ENCODE measurements around the gene ALDH7A1.
A peak's percentile ranks its signal among the peaks of the same experiment; 100 is the strongest.

ALDH7A1 gene

DNA sequence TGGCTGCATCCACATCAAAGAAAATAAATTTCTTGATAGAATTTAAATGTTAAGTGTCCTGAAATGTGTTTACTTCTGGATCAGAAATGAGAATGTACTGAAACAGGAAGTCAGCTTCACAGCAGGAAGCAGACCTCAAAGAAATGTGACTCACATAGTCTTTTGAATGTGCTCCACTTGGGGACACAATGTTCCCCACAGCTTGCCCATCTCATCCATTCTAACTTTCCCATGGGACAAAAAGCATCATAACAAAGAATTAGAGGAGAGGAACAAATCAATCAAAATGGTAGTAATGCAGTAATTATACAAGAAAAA, 86.1 kb downstream of the ALDH7A1 start:
- H4K20me1 ChIP-seq (ENCODE audit: insufficient read depth, low read length) = no peaks in the 10 kb centered on the region
- no peak for TF ChIP-seq EZH2phosphoT487 (IDR thresholded peaks at IDR 0.05; ENCODE audit: low read depth)
- TF ChIP-seq, protein P1, sequence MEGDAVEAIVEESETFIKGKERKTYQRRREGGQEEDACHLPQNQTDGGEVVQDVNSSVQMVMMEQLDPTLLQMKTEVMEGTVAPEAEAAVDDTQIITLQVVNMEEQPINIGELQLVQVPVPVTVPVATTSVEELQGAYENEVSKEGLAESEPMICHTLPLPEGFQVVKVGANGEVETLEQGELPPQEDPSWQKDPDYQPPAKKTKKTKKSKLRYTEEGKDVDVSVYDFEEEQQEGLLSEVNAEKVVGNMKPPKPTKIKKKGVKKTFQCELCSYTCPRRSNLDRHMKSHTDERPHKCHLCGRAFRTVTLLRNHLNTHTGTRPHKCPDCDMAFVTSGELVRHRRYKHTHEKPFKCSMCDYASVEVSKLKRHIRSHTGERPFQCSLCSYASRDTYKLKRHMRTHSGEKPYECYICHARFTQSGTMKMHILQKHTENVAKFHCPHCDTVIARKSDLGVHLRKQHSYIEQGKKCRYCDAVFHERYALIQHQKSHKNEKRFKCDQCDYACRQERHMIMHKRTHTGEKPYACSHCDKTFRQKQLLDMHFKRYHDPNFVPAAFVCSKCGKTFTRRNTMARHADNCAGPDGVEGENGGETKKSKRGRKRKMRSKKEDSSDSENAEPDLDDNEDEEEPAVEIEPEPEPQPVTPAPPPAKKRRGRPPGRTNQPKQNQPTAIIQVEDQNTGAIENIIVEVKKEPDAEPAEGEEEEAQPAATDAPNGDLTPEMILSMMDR (IDR thresholded peaks at IDR 0.05; ENCODE audit: low read depth, low read length) = no peak
- no peak overlapping the region for H3K9ac ChIP-seq (ENCODE audit: low read length)
- no peaks in the 10 kb centered on the region for H3K79me2 ChIP-seq (ENCODE audit: low read length)
- H3K9me3 ChIP-seq (ENCODE audit: insufficient read depth, low read length) = no peaks in the 10 kb centered on the region
- H3K27me3 ChIP-seq (ENCODE audit: low read depth, low read length) = no peaks in the 10 kb centered on the region
- no peaks in the 10 kb centered on the region for H3K36me3 ChIP-seq (replicated peaks; ENCODE audit: low read depth, low read length)
- H3K4me3 ChIP-seq (ENCODE audit: low read length) = no peak overlapping the region
- peak overlapping the region; percentile 4; the same call in 1 of the 2 replicates for H2AFZ ChIP-seq (ENCODE audit: low read depth, low read length)
- H3K4me1 ChIP-seq (ENCODE audit: low read length) = peaks cover 8% of the 10 kb centered on the region; the same call in 1 of the 2 replicates
- H3K4me2 ChIP-seq (ENCODE audit: low read length) = peak overlapping the region; percentile 30
- H3K27ac ChIP-seq (ENCODE audit: low read length) = no peak overlapping the region

DNA sequence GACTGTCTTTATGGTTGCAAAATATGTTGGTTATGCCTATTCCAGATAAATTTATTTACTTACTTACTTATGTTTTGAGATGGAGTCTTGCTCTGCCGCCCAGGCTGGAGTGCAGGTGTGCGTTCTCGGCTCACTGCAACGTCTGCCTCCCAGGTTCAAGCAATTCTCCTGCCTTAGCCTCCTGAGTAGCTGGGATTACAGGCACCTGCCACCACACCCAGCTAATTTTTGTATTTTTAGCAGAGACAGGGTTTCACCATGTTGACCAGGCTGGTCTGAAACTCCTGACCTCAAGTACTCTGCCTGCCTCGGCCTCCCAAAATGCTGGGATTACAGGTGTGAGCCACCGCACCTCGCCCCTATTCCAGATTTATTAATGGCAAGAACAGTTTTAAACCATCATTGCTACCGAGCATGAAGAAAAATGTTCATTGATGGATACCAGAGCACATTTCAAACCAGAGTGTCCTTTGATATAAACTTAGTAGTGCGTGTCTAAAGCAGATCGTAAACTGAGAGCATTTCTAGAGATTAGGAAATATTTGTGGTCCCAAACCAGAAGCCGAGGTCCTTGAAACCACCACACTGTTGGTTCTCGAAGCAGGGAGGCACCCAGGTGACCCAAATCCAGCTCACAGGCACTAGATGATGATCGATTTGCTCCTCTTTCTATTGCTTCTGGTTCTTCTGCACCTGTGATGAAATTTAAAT, 86.6 kb downstream of the ALDH7A1 start:
- Histone ChIP-seq H3K4me1 (ENCODE audit: low read length) (peaks cover 8% of the 10 kb centered on the region; the same call in 1 of the 2 replicates), H3K9me3 (ENCODE audit: insufficient read depth, low read length) (no peaks in the 10 kb centered on the region), H2AFZ (ENCODE audit: low read depth, low read length) (peak overlapping the region; percentile 4; the same call in 1 of the 2 replicates), H3K36me3 (replicated peaks; ENCODE audit: low read depth, low read length) (no peaks in the 10 kb centered on the region), H3K4me3 (ENCODE audit: low read length) (no peak overlapping the region), H3K4me2 (ENCODE audit: low read length) (peak overlapping the region; percentile 30), H3K27ac (ENCODE audit: low read length) (no peak overlapping the region), H3K9ac (ENCODE audit: low read length) (no peak overlapping the region), H3K79me2 (ENCODE audit: low read length) (no peaks in the 10 kb centered on the region), H4K20me1 (ENCODE audit: insufficient read depth, low read length) (no peaks in the 10 kb centered on the region), H3K27me3 (ENCODE audit: low read depth, low read length) (no peaks in the 10 kb centered on the region)
- TF ChIP-seq, protein P1 (IDR thresholded peaks at IDR 0.05; ENCODE audit: low read depth, low read length) = no peak
- no peak for TF ChIP-seq EZH2phosphoT487 (IDR thresholded peaks at IDR 0.05; ENCODE audit: low read depth)

DNA sequence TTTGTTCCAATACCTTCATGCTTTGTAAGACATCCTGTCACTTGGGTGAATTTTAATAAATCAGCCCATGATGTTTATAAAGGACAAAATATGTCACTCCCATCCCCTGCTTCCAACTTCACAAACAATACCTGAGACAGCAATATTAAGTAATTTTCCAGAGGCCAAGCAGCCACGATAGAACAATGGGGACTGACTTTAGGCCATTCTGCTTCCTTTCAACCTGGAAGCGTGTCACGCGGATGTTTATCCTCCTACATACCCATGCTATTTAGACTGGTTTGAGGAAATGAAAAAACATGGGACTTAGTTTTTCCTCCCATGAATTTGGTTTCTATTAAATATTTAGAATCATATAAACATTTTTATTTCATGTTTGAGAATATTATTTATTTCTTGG, 88.9 kb downstream of the ALDH7A1 start:
- no peak for TF ChIP-seq EZH2phosphoT487 (IDR thresholded peaks at IDR 0.05; ENCODE audit: low read depth)
- TF ChIP-seq, protein P1 (IDR thresholded peaks at IDR 0.05; ENCODE audit: low read depth, low read length) = no peak
- H3K36me3 ChIP-seq (replicated peaks; ENCODE audit: low read depth, low read length) = no peaks in the 10 kb centered on the region
- no peak overlapping the region for H2AFZ ChIP-seq (ENCODE audit: low read depth, low read length)
- H3K27me3 ChIP-seq (ENCODE audit: low read depth, low read length) = no peaks in the 10 kb centered on the region
- no peaks in the 10 kb centered on the region for H3K79me2 ChIP-seq (ENCODE audit: low read length)
- peaks cover 8% of the 10 kb centered on the region; the same call in 1 of the 2 replicates for H3K4me1 ChIP-seq (ENCODE audit: low read length)
- H3K9me3 ChIP-seq (ENCODE audit: insufficient read depth, low read length) = no peaks in the 10 kb centered on the region
- H4K20me1 ChIP-seq (ENCODE audit: insufficient read depth, low read length) = no peaks in the 10 kb centered on the region
- no peak overlapping the region for H3K27ac ChIP-seq (ENCODE audit: low read length)
- H3K4me3 ChIP-seq (ENCODE audit: low read length) = no peak overlapping the region
- no peak overlapping the region for H3K4me2 ChIP-seq (ENCODE audit: low read length)
- no peak overlapping the region for H3K9ac ChIP-seq (ENCODE audit: low read length)

DNA sequence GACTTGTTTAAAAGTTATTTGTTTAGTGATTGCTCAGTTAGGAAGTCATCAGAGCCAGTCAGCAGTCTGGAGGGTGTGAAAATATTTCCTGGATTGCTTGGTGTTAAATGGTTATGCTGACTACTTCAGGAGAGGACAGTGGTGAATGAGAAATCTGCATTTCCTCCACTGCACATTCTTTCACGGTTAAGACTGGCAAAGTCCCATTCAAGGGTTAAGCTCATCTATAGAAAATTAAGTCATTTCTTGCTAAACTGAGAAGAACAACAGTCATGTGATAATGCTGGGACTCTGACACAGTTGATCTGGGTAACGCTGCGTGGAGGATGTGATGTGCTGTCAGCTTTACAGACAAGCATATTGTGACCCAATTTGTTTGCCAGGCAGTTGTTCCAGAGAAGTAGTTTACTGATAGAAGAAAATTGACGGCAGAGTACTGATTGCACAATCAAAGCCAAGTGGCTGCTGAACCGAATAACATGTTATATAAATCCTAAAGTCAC, 91.4 kb downstream of the ALDH7A1 start:
- TF ChIP-seq, protein P1 (IDR thresholded peaks at IDR 0.05; ENCODE audit: low read depth, low read length) = no peak
- TF ChIP-seq EZH2phosphoT487 (IDR thresholded peaks at IDR 0.05; ENCODE audit: low read depth) = no peak
- Histone ChIP-seq H3K9ac (ENCODE audit: low read length) (no peak overlapping the region), H3K4me2 (ENCODE audit: low read length) (no peak overlapping the region), H3K4me3 (ENCODE audit: low read length) (no peak overlapping the region), H3K36me3 (replicated peaks; ENCODE audit: low read depth, low read length) (no peaks in the 10 kb centered on the region), H3K4me1 (ENCODE audit: low read length) (peaks cover 9% of the 10 kb centered on the region), H3K27me3 (ENCODE audit: low read depth, low read length) (no peaks in the 10 kb centered on the region), H3K9me3 (ENCODE audit: insufficient read depth, low read length) (no peaks in the 10 kb centered on the region), H2AFZ (ENCODE audit: low read depth, low read length) (no peak overlapping the region), H3K27ac (ENCODE audit: low read length) (no peak overlapping the region), H3K79me2 (ENCODE audit: low read length) (no peaks in the 10 kb centered on the region), H4K20me1 (ENCODE audit: insufficient read depth, low read length) (no peaks in the 10 kb centered on the region)

All from OCI-LY3 (cell line).